ENCODE results near the gene MTF2. TPM values are rescaled to one million over a fixed set of nuclear protein-coding genes. Genes with fewer than 3 reads are reported as not detected.
A peak's percentile ranks its signal among the peaks of the same experiment; 100 is the strongest.

The MTF2 gene
- total and polyA plus RNA-seq, 9 of the 15 experiments (the other 6 are each of a cell fraction or from before 2014, with no cell fraction given), result 29.3 to 124 (median 57.7) TPM

- peak; percentile 46; the same call in 1 of the 2 replicates for TF ChIP-seq MTA3 (IDR thresholded peaks at IDR 0.05; ENCODE audit: borderline replicate concordance)
- no peak for TF ChIP-seq OTX1 (CRISPR knock-in tag; IDR thresholded peaks at IDR 0.05)
- TF ChIP-seq, protein P1, sequence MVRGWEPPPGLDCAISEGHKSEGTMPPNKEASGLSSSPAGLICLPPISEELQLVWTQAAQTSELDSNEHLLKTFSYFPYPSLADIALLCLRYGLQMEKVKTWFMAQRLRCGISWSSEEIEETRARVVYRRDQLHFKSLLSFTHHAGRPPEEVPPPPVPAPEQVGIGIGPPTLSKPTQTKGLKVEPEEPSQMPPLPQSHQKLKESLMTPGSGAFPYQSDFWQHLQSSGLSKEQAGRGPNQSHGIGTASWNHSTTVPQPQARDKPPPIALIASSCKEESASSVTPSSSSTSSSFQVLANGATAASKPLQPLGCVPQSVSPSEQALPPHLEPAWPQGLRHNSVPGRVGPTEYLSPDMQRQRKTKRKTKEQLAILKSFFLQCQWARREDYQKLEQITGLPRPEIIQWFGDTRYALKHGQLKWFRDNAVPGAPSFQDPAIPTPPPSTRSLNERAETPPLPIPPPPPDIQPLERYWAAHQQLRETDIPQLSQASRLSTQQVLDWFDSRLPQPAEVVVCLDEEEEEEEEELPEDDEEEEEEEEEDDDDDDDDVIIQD (CRISPR knock-in tag; IDR thresholded peaks at IDR 0.05), result no peak
- TF ChIP-seq, protein P2, sequence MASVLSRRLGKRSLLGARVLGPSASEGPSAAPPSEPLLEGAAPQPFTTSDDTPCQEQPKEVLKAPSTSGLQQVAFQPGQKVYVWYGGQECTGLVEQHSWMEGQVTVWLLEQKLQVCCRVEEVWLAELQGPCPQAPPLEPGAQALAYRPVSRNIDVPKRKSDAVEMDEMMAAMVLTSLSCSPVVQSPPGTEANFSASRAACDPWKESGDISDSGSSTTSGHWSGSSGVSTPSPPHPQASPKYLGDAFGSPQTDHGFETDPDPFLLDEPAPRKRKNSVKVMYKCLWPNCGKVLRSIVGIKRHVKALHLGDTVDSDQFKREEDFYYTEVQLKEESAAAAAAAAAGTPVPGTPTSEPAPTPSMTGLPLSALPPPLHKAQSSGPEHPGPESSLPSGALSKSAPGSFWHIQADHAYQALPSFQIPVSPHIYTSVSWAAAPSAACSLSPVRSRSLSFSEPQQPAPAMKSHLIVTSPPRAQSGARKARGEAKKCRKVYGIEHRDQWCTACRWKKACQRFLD (CRISPR knock-in tag; IDR thresholded peaks at IDR 0.05), result no peak
- TF ChIP-seq TAF9B (IDR thresholded peaks at IDR 0.05; ENCODE audit: partially characterized antibody), result peak; percentile 55
- peak; percentile 74 for TF ChIP-seq NR2C2 (CRISPR knock-in tag; IDR thresholded peaks at IDR 0.05)
- peak; percentile 78 for TF ChIP-seq NR2C2 (tag; IDR thresholded peaks at IDR 0.05)
- TF ChIP-seq, protein P3, sequence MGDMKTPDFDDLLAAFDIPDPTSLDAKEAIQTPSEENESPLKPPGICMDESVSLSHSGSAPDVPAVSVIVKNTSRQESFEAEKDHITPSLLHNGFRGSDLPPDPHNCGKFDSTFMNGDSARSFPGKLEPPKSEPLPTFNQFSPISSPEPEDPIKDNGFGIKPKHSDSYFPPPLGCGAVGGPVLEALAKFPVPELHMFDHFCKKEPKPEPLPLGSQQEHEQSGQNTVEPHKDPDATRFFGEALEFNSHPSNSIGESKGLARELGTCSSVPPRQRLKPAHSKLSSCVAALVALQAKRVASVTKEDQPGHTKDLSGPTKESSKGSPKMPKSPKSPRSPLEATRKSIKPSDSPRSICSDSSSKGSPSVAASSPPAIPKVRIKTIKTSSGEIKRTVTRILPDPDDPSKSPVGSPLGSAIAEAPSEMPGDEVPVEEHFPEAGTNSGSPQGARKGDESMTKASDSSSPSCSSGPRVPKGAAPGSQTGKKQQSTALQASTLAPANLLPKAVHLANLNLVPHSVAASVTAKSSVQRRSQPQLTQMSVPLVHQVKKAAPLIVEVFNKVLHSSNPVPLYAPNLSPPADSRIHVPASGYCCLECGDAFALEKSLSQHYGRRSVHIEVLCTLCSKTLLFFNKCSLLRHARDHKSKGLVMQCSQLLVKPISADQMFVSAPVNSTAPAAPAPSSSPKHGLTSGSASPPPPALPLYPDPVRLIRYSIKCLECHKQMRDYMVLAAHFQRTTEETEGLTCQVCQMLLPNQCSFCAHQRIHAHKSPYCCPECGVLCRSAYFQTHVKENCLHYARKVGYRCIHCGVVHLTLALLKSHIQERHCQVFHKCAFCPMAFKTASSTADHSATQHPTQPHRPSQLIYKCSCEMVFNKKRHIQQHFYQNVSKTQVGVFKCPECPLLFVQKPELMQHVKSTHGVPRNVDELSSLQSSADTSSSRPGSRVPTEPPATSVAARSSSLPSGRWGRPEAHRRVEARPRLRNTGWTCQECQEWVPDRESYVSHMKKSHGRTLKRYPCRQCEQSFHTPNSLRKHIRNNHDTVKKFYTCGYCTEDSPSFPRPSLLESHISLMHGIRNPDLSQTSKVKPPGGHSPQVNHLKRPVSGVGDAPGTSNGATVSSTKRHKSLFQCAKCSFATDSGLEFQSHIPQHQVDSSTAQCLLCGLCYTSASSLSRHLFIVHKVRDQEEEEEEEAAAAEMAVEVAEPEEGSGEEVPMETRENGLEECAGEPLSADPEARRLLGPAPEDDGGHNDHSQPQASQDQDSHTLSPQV (IDR thresholded peaks at IDR 0.05), result no peak
- peak; percentile 98 for TF ChIP-seq HNRNPLL (IDR thresholded peaks at IDR 0.05; ENCODE audit: low read depth, low read length, poor library complexity, severe bottlenecking)
- TF ChIP-seq ZC3H11A (IDR thresholded peaks at IDR 0.05; ENCODE audit: low read depth, low read length), result no peak
- TF ChIP-seq ERF (CRISPR knock-in tag; IDR thresholded peaks at IDR 0.05), result 0 out of 2 replicates have a peak, but pooled peaks have one; percentile 10
Measured at GRCh38 chr1:93179886-93180722, 101.0 kb downstream of the MTF2 start, which contains the start of gene TMED5 (continued).

All from K562 (cell line).